C4-2B (cell line): ENCODE results near the gene ST6GALNAC2.

Experiments
- H3K27ac ChIP-seq: fragments of 450-650 bp; 2 replicates; pipeline ENCODE4 v1.5.1; 2017
- CTCF ChIP-seq: fragments of 450-650 bp; conservative IDR thresholded peaks from 2 replicates; pipeline ENCODE4 v1.5.1; 2017; ENCODE audit warnings: mild to moderate bottlenecking
- ZFX ChIP-seq: fragments of 450-650 bp; IDR thresholded peaks from 2 replicates; pipeline ENCODE4 v1.6.1; 2017

ST6GALNAC2 gene

GRCh38 chr17:76547642-76548202 is 37.9 kb downstream of the ST6GALNAC2 start:
- peak; percentile 51 for TF ChIP-seq CTCF
- TF ChIP-seq ZFX, result no peak
- no peak overlapping the region for H3K27ac ChIP-seq

- TF ChIP-seq CTCF (peak; percentile 84), ZFX (no peak)
- H3K27ac ChIP-seq, result peak overlapping the region; percentile 19; the same call in 1 of the 2 replicates
These were observed 38.4 kb downstream of the ST6GALNAC2 start for GRCh38 chr17:76547183-76547641.

- TF ChIP-seq CTCF (no peak), ZFX (no peak)
- peak overlapping the region; percentile 19 for H3K27ac ChIP-seq
These were observed 39.0 kb downstream of the ST6GALNAC2 start for GRCh38 chr17:76546556-76547182.

GRCh38 chr17:76545918-76546555 is 39.6 kb downstream of the ST6GALNAC2 start:
- peak overlapping the region; percentile 19 for H3K27ac ChIP-seq
- TF ChIP-seq ZFX (no peak), CTCF (no peak)

- TF ChIP-seq ZFX, result no peak
- TF ChIP-seq CTCF, result no peak
- peak overlapping the region; percentile 44 for H3K27ac ChIP-seq
These were observed 40.9 kb downstream of the ST6GALNAC2 start for GRCh38 chr17:76544546-76545365.

GRCh38 chr17:76543826-76544545 is 41.7 kb downstream of the ST6GALNAC2 start:
- H3K27ac ChIP-seq, result peak overlapping the region; percentile 44
- TF ChIP-seq ZFX, result no peak
- no peak for TF ChIP-seq CTCF
